DOHH2 (cell line): Measurements from ENCODE around the gene NAALADL2.

ENCODE experiments used
- H3F3A ChIP-seq: fragments of 200-600 bp; sonication (generic), shearing (Covaris generic); 2 replicates; pipeline ENCODE4 v1.6.0; 2016; ENCODE audit warnings: antibody characterized with exemption, mild to moderate bottlenecking; ENCODE audit not compliant: control insufficient read depth, insufficient read depth
- H3K27ac ChIP-seq: fragments of 200-600 bp; sonication (generic); 2 replicates; pipeline ENCODE4 v1.5.1; 2014; ENCODE audit warnings: low read depth, mild to moderate bottlenecking, low read length, moderate library complexity
- H3K27me3 ChIP-seq: fragments of 200-600 bp; sonication (generic); 2 replicates; pipeline ENCODE4 v1.6.1; 2014; ENCODE audit warnings: mild to moderate bottlenecking, low read length, mixed read lengths; ENCODE audit not compliant: control insufficient read depth
- H3K36me3 ChIP-seq: fragments of 200-600 bp; sonication (generic); 2 replicates; pipeline ENCODE4 v1.6.1; 2014; ENCODE audit warnings: mild to moderate bottlenecking, low read length, moderate library complexity, mixed read lengths; ENCODE audit not compliant: control insufficient read depth
- H3K4me1 ChIP-seq: fragments of 200-600 bp; sonication (generic); 2 replicates; pipeline ENCODE4 v1.6.1; 2014; ENCODE audit warnings: mild to moderate bottlenecking, low read length, mixed read lengths; ENCODE audit not compliant: control insufficient read depth
- H3K4me2 ChIP-seq: fragments of 200-600 bp; sonication (generic); 2 replicates; pipeline ENCODE4 v1.6.0; 2014; ENCODE audit warnings: mild to moderate bottlenecking, low read length, moderate library complexity
- H3K4me3 ChIP-seq: fragments of 200-600 bp; sonication (generic); 2 replicates; pipeline ENCODE4 v1.5.1; 2014; ENCODE audit warnings: mild to moderate bottlenecking, low read length, mixed read lengths
- H3K79me2 ChIP-seq: fragments of 200-600 bp; sonication (generic); 2 replicates; pipeline ENCODE4 v1.6.1; 2014; ENCODE audit warnings: mild to moderate bottlenecking, low read length, mixed read lengths; ENCODE audit not compliant: control insufficient read depth
- H3K9me2 ChIP-seq: fragments of 200-600 bp; sonication (generic); replicated peaks from 2 replicates; pipeline ENCODE4 v1.6.1; 2014; ENCODE audit warnings: mild to moderate bottlenecking, low read length, mixed read lengths; ENCODE audit not compliant: control insufficient read depth
- H3K9me3 ChIP-seq: fragments of 200-600 bp; sonication (generic); 2 replicates; pipeline ENCODE4 v1.6.1; 2014; ENCODE audit warnings: antibody characterized with exemption, low read length, mixed read lengths; ENCODE audit not compliant: control insufficient read depth, insufficient read depth
- H4K20me1 ChIP-seq: fragments of 200-600 bp; sonication (generic); 2 replicates; pipeline ENCODE4 v1.6.0; 2014; ENCODE audit warnings: low read depth, mild to moderate bottlenecking, antibody characterized with exemption, low read length, moderate library complexity; ENCODE audit not compliant: control insufficient read depth, insufficient read depth
- EZH2phosphoT487 ChIP-seq: fragments of 200-600 bp; sonication (generic); IDR thresholded peaks from 2 replicates; pipeline ENCODE4 v1.6.1; 2017; ENCODE audit warnings: borderline replicate concordance, mild to moderate bottlenecking, antibody characterized with exemption, low read length, moderate library complexity, mixed read lengths
- TF ChIP-seq, protein P1 (sequence below): fragments of 200-600 bp; sonication (generic); IDR thresholded peaks from one replicate; pipeline ENCODE4 v1.5.1; 2014; ENCODE audit warnings: antibody characterized with exemption, mild to moderate bottlenecking, low read depth, low read length; ENCODE audit not compliant: poor library complexity, severe bottlenecking

Gene NAALADL2

DNA sequence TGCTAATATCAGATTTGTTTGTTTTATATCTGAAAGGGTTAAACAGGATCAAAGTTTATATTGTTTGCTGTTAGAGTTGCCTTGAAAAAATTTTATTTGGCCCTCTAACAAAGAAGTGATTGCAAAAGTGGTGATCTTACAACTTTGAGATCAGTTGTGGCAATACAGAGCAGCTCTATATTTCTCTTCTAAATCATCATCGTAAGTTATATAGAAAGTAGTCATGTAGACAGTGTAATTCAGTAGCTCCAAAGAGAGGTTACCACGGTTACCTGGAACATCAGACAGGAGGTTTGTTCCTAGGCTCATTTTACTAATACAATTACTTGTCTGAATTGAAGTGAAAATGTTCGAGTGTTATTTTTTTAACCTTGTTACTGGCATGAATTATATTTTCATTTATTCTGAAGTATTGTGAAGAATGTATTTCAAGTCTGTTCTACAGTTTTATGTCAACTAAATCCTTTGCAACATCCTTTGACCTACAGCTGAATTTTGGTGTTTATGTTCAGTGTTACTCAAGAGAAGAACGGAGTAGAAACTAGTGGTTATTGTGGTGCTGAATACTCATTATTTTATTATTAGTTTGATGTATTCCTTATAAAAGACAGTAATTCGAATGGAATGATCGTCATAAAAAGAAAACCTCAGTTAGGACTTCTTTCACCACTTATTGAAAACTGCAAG lies 214.2 kb downstream of the NAALADL2 start:
- Histone ChIP-seq H3F3A (no peaks in the 10 kb centered on the region), H3K79me2 (no peaks in the 10 kb centered on the region), H3K27me3 (no peaks in the 10 kb centered on the region), H3K4me2 (no peak overlapping the region), H3K9me3 (no peaks in the 10 kb centered on the region), H3K4me3 (no peak overlapping the region), H3K27ac (no peak overlapping the region), H3K4me1 (no peaks in the 10 kb centered on the region), H3K36me3 (no peaks in the 10 kb centered on the region), H4K20me1 (no peaks in the 10 kb centered on the region), H3K9me2 (no peaks in the 10 kb centered on the region)
- TF ChIP-seq, protein P1, sequence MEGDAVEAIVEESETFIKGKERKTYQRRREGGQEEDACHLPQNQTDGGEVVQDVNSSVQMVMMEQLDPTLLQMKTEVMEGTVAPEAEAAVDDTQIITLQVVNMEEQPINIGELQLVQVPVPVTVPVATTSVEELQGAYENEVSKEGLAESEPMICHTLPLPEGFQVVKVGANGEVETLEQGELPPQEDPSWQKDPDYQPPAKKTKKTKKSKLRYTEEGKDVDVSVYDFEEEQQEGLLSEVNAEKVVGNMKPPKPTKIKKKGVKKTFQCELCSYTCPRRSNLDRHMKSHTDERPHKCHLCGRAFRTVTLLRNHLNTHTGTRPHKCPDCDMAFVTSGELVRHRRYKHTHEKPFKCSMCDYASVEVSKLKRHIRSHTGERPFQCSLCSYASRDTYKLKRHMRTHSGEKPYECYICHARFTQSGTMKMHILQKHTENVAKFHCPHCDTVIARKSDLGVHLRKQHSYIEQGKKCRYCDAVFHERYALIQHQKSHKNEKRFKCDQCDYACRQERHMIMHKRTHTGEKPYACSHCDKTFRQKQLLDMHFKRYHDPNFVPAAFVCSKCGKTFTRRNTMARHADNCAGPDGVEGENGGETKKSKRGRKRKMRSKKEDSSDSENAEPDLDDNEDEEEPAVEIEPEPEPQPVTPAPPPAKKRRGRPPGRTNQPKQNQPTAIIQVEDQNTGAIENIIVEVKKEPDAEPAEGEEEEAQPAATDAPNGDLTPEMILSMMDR: no peak
- TF ChIP-seq EZH2phosphoT487: no peak

DNA sequence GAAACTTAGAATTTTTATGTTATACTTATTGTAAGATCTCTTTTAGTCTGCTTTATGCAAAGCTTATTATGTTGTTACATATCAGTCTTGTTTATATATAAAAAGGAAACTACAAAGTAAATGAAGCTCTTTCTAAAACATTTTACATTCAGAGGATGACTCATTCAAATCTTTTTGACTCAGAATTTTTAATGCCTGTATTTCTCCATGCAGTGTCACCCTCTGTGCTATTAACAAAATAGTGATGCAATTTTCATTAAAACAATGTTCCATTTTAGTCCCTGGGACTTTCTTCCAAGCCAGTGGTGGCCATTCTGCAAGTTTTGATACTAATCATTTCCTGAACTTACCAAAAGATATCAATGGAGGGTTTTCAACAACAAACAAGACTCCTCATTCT lies 216.1 kb downstream of the NAALADL2 start:
- Histone ChIP-seq H3K4me2 (no peak overlapping the region), H3K79me2 (no peaks in the 10 kb centered on the region), H3K4me1 (no peaks in the 10 kb centered on the region), H3K36me3 (no peaks in the 10 kb centered on the region), H3K27ac (no peak overlapping the region), H3K27me3 (no peaks in the 10 kb centered on the region), H3K4me3 (no peak overlapping the region), H3K9me2 (no peaks in the 10 kb centered on the region), H3K9me3 (no peaks in the 10 kb centered on the region), H3F3A (no peaks in the 10 kb centered on the region), H4K20me1 (no peaks in the 10 kb centered on the region)
- no peak for TF ChIP-seq EZH2phosphoT487
- TF ChIP-seq, protein P1: no peak

DNA sequence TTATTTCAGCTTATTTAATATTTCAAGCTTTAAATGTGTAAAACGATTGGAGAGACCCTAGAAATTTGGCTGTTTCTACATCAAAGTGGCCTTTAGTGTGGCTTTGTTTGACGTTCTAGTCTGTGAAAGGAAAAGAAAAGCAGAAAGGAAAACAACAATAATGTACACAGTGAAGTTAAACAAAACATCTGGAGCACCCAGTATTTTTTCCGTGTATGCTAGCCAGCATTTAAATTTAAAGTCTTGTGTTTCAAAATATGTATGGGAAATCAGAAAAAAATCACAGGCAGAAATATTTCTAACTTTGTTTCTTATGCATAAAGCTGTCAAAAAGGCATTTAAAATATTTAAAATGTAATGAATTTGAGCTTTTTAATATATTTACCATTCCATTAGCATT lies 218.1 kb downstream of the NAALADL2 start:
- Histone ChIP-seq H3K79me2 (no peaks in the 10 kb centered on the region), H3F3A (no peaks in the 10 kb centered on the region), H3K4me1 (no peaks in the 10 kb centered on the region), H3K36me3 (no peaks in the 10 kb centered on the region), H3K9me3 (no peaks in the 10 kb centered on the region), H3K27me3 (no peaks in the 10 kb centered on the region), H3K27ac (no peak overlapping the region), H3K9me2 (no peaks in the 10 kb centered on the region), H3K4me3 (no peak overlapping the region), H4K20me1 (no peaks in the 10 kb centered on the region), H3K4me2 (no peak overlapping the region)
- TF ChIP-seq EZH2phosphoT487: no peak
- TF ChIP-seq, protein P1: no peak
